Neural progenitor cell (in vitro differentiated cells): Measurements from ENCODE around the gene LRP6. TPM values are rescaled to one million over a fixed set of nuclear protein-coding genes. Genes with fewer than 3 reads are reported as not detected.

Experiments used
- DNase-seq: peaks from one replicate; pipeline ENCODE4 v3.0.0-alpha.2; 2016; ENCODE audit warnings: low spot score
- H2AFZ ChIP-seq: fragments of 200-600 bp; sonication (generic); replicated peaks from 2 replicates; pipeline ENCODE4 v1.6.1; 2016; ENCODE audit warnings: antibody characterized with exemption
- H3F3A ChIP-seq: fragments of 200-600 bp; sonication (generic); 2 replicates; pipeline ENCODE4 v1.6.1; 2016; ENCODE audit warnings: antibody characterized with exemption, low read depth
- H3K27ac ChIP-seq: fragments of 200-600 bp; sonication (generic); 2 replicates; pipeline ENCODE4 v1.5.1; 2016; ENCODE audit warnings: mild to moderate bottlenecking
- H3K27me3 ChIP-seq: fragments of 200-600 bp; sonication (generic); 2 replicates; pipeline ENCODE4 v1.6.1; 2016; ENCODE audit warnings: mild to moderate bottlenecking, moderate library complexity
- H3K36me3 ChIP-seq: fragments of 200-600 bp; sonication (generic); 2 replicates; pipeline ENCODE4 v1.5.1; 2016
- H3K4me1 ChIP-seq: fragments of 200-600 bp; sonication (generic); 2 replicates; pipeline ENCODE4 v1.6.1; 2016; ENCODE audit warnings: mixed run types
- H3K4me2 ChIP-seq: fragments of 200-600 bp; sonication (generic); 2 replicates; pipeline ENCODE4 v1.6.1; 2016
- H3K4me3 ChIP-seq: fragments of 200-600 bp; sonication (generic); 2 replicates; pipeline ENCODE4 v1.5.1; 2016
- H3K79me2 ChIP-seq: fragments of 200-600 bp; sonication (generic); 2 replicates; pipeline ENCODE4 v1.6.1; 2016; ENCODE audit warnings: low read depth
- H3K9ac ChIP-seq: fragments of 200-600 bp; sonication (generic); 2 replicates; pipeline ENCODE4 v1.6.1; 2016
- H3K9me3 ChIP-seq: fragments of 200-600 bp; sonication (generic); 2 replicates; pipeline ENCODE4 v1.5.1; 2016; ENCODE audit warnings: low read depth
- H4K20me1 ChIP-seq: fragments of 200-600 bp; sonication (generic); 2 replicates; pipeline ENCODE4 v1.6.1; 2016; ENCODE audit warnings: low read depth
- H3K27ac Mint-ChIP-seq: 3 replicates; pipeline ENCODE4 v1.8.0; 2021; ENCODE audit warnings: mixed read lengths
- H3K27me3 Mint-ChIP-seq: 2 replicates; pipeline ENCODE4 v1.8.0; 2022; ENCODE audit warnings: low read depth, mild to moderate bottlenecking, inconsistent platforms, moderate library complexity, mixed read lengths; ENCODE audit not compliant: insufficient read depth
- H3K36me3 Mint-ChIP-seq: 3 replicates; pipeline ENCODE4 v1.8.0; 2021; ENCODE audit warnings: mixed read lengths
- H3K4me1 Mint-ChIP-seq: 3 replicates; pipeline ENCODE4 v1.8.0; 2021; ENCODE audit warnings: mixed read lengths
- H3K4me3 Mint-ChIP-seq: 3 replicates; pipeline ENCODE4 v1.8.0; 2021; ENCODE audit warnings: mild to moderate bottlenecking, moderate library complexity, mixed read lengths
- H3K9me3 Mint-ChIP-seq: 3 replicates; pipeline ENCODE4 v1.8.0; 2020; ENCODE audit warnings: mixed read lengths
- CTCF ChIP-seq: fragments of 200-600 bp; sonication (generic); IDR thresholded peaks from 2 replicates; pipeline ENCODE4 v1.5.1; 2017; ENCODE audit warnings: antibody characterized with exemption, mild to moderate bottlenecking
- EZH2 ChIP-seq: fragments of 200-600 bp; sonication (generic); IDR thresholded peaks from 2 replicates; pipeline ENCODE4 v1.6.1; 2017; ENCODE audit warnings: antibody characterized with exemption, mild to moderate bottlenecking, moderate library complexity
- EZH2phosphoT487 ChIP-seq: fragments of 200-600 bp; sonication (generic); IDR thresholded peaks from 2 replicates; pipeline ENCODE4 v1.6.1; 2017; ENCODE audit warnings: antibody characterized with exemption
- microRNA-seq: library from miRNA; unstranded; fragments of <30 nt; microRNA quantifications from one replicate; pipeline ENCODE4, GENCODE V29; 2016
- small RNA-seq: library from RNA; depleted of rRNA; stranded (forward); fragments of <200 nt; gene quantifications from one replicate; pipeline ENCODE3, GENCODE V24; 2015
- total RNA-seq: library from RNA; depleted of rRNA; stranded (reverse); fragments of >200 nt; gene quantifications from 2 replicates; pipeline ENCODE4 v1.2.3, GENCODE V29; 2015; ENCODE audit warnings: low replicate concordance

Gene LRP6
- total RNA-seq, 1 donor from 2014 or later = 68.0 TPM

- Histone ChIP-seq H3K4me2 (no peak within 1 kb of the TSS), H3K4me1 (peaks cover 11% of the 10 kb centered on the region), H4K20me1 (no peaks in the 10 kb centered on the region), H3K36me3 (no peaks in the 10 kb centered on the region), H3K4me3 (no peak within 1 kb of the TSS), H3K79me2 (no peaks in the 10 kb centered on the region), H3K27me3 (no peaks in the 10 kb centered on the region), H3K9ac (no peak within 1 kb of the TSS), H2AFZ (no peak within 1 kb of the TSS), H3K9me3 (no peaks in the 10 kb centered on the region), H3F3A (peaks cover 7% of the 10 kb centered on the region), H3K27ac (no peak within 1 kb of the TSS)
- Mint-ChIP-seq H3K27ac (no peak within 1 kb of the TSS), H3K4me1 (peaks cover 5% of the 10 kb centered on the region), H3K27me3 (peaks cover 6% of the 10 kb centered on the region), H3K4me3 (no peak within 1 kb of the TSS), H3K9me3 (peaks cover 2% of the 10 kb centered on the region), H3K36me3 (no peaks in the 10 kb centered on the region)
- no peak for TF ChIP-seq EZH2phosphoT487
- TF ChIP-seq EZH2 = no peak
- TF ChIP-seq CTCF = no peak
- no peak for DNase-seq
These were observed 195.9 kb downstream of the LRP6 start, which contains the start of gene BCL2L14 for GRCh38 chr12:12070674-12071656. BCL2L14 (plus strand) TSS chr12:12070939; CDS start chr12:12079306, 8,367 bp downstream.

- no peak overlapping the region for H3K27ac ChIP-seq
- Mint-ChIP-seq H3K4me3 (no peak overlapping the region), H3K9me3 (peaks cover 2% of the 10 kb centered on the region), H3K27me3 (peaks cover 6% of the 10 kb centered on the region), H3K36me3 (no peaks in the 10 kb centered on the region), H3K27ac (no peak overlapping the region), H3K4me1 (peaks cover 5% of the 10 kb centered on the region)
- H3F3A ChIP-seq = peaks cover 7% of the 10 kb centered on the region
- TF ChIP-seq EZH2 (no peak), CTCF (no peak), EZH2phosphoT487 (no peak)
- no peaks in the 10 kb centered on the region for H4K20me1 ChIP-seq
- no peak overlapping the region for H2AFZ ChIP-seq
- H3K9me3 ChIP-seq = no peaks in the 10 kb centered on the region
- H3K4me2 ChIP-seq = no peak overlapping the region
- H3K9ac ChIP-seq = no peak overlapping the region
- peaks cover 11% of the 10 kb centered on the region for H3K4me1 ChIP-seq
- H3K4me3 ChIP-seq = no peak overlapping the region
- H3K79me2 ChIP-seq = no peaks in the 10 kb centered on the region
- H3K27me3 ChIP-seq = no peaks in the 10 kb centered on the region
- no peaks in the 10 kb centered on the region for H3K36me3 ChIP-seq
- no peak for DNase-seq
These were observed 196.9 kb downstream of the LRP6 start for GRCh38 chr12:12069821-12070548.

GRCh38 chr12:12068751-12069150 lies 198.1 kb downstream of the LRP6 start:
- no peaks in the 10 kb centered on the region for H4K20me1 ChIP-seq
- H3K9me3 ChIP-seq = no peaks in the 10 kb centered on the region
- Mint-ChIP-seq H3K4me1 (peaks cover 5% of the 10 kb centered on the region), H3K4me3 (no peak overlapping the region), H3K36me3 (no peaks in the 10 kb centered on the region), H3K27ac (no peak overlapping the region), H3K9me3 (peaks cover 2% of the 10 kb centered on the region), H3K27me3 (peaks cover 6% of the 10 kb centered on the region)
- no peak overlapping the region for H3K9ac ChIP-seq
- H3K4me1 ChIP-seq = peaks cover 11% of the 10 kb centered on the region
- no peak overlapping the region for H3K27ac ChIP-seq
- H3K4me2 ChIP-seq = no peak overlapping the region
- peaks cover 7% of the 10 kb centered on the region for H3F3A ChIP-seq
- TF ChIP-seq EZH2 = no peak
- no peak for TF ChIP-seq CTCF
- TF ChIP-seq EZH2phosphoT487 = no peak
- H2AFZ ChIP-seq = no peak overlapping the region
- H3K27me3 ChIP-seq = no peaks in the 10 kb centered on the region
- DNase-seq = no peak
- no peak overlapping the region for H3K4me3 ChIP-seq
- no peaks in the 10 kb centered on the region for H3K79me2 ChIP-seq
- H3K36me3 ChIP-seq = no peaks in the 10 kb centered on the region

Small RNAs within 50 kb of the gene (microRNA-seq; reads per million reads assigned to microRNA genes)
- gene MIR1244-4 = not detected

Small RNAs within 50 kb of the gene (small RNA-seq; reads per million reads assigned to genes)
- gene RNU6-318P = not detected
- gene RNU6-545P = not detected

Other genes starting within 250 kb of the LRP6 start
- not detected in 2 replicates for gene BCL2L14, start 196.1 kb downstream of the LRP6 start, total RNA-seq
- 6.2 and 6.5 TPM in 2 replicates for gene MANSC1, start 83.2 kb upstream of the LRP6 start, total RNA-seq
- gene BORCS5, start 90.0 kb upstream of the LRP6 start, total RNA-seq = 11.4 and 13.3 TPM in 2 replicates